ENCODE results near the gene PIR. TPM values are rescaled to one million over a fixed set of nuclear protein-coding genes. Genes with fewer than 3 reads are reported as not detected.

PIR gene
- total RNA-seq, 1 experiment from 2014 or later: 29.7 TPM

GRCh38 chrX:15425024-15425423 lies 68.1 kb downstream of the PIR start:
- Histone ChIP-seq H4K8ac (replicated peaks; ENCODE audit: insufficient read length, low read depth, low read length) (no peak overlapping the region), H2BK20ac (ENCODE audit: low read depth, low read length, poor library complexity, severe bottlenecking) (no peak overlapping the region), H3K4me1 (ENCODE audit: insufficient read depth, low read length) (no peaks in the 10 kb centered on the region), H4K5ac (ENCODE audit: insufficient read length, low read depth, low read length) (no peak overlapping the region), H3K9ac (ENCODE audit: extremely low read depth, insufficient read length, low read length) (no peak overlapping the region), H2AFZ (ENCODE audit: low read length) (no peak overlapping the region), H2BK5ac (ENCODE audit: insufficient read length, low read length) (no peak overlapping the region), H2BK15ac (ENCODE audit: low read depth, low read length) (no peak overlapping the region), H2AK5ac (ENCODE audit: insufficient read length, low read length) (no peak overlapping the region), H2BK12ac (ENCODE audit: insufficient read length, low read depth, low read length) (no peak overlapping the region), H3K4ac (ENCODE audit: low read depth, low read length) (no peak overlapping the region), H3K18ac (ENCODE audit: insufficient read length, low read depth, low read length) (no peak overlapping the region), H4K20me1 (ENCODE audit: control insufficient read depth, insufficient read depth, insufficient read length) (no peaks in the 10 kb centered on the region), H3K23ac (ENCODE audit: insufficient read length, low read depth, low read length) (no peak overlapping the region), H3K27ac (ENCODE audit: insufficient read length, low read depth, low read length) (no peak overlapping the region), H3K14ac (ENCODE audit: insufficient read depth, low read length) (no peak overlapping the region), H3K79me2 (ENCODE audit: insufficient read depth, low read length) (no peaks in the 10 kb centered on the region), H4K91ac (ENCODE audit: insufficient read length, low read depth, low read length) (no peak overlapping the region), H2BK120ac (ENCODE audit: low read depth, low read length, poor library complexity, severe bottlenecking) (no peak overlapping the region), H3K23me2 (ENCODE audit: insufficient read length, low read depth, low read length, poor library complexity, severe bottlenecking) (no peaks in the 10 kb centered on the region), H3K9me3 (ENCODE audit: control insufficient read depth, low read depth, low read length) (no peaks in the 10 kb centered on the region), H3K79me1 (ENCODE audit: insufficient read depth, low read depth, low read length, poor library complexity, severe bottlenecking) (no peaks in the 10 kb centered on the region), H3T11ph (ENCODE audit: low read length) (no peak overlapping the region), H3K4me2 (ENCODE audit: insufficient read depth, insufficient read length, low read length) (no peak overlapping the region), H3K56ac (ENCODE audit: insufficient read length, low read depth, low read length) (no peak overlapping the region), H3K27me3 (ENCODE audit: insufficient read depth, low read length) (no peaks in the 10 kb centered on the region)
- Mint-ChIP-seq H3K27me3 (ENCODE audit: low read depth) (no peaks in the 10 kb centered on the region), H3K4me3 (no peak overlapping the region), H3K4me1 (peaks cover 4% of the 10 kb centered on the region in 2 experiments; a peak in 2 of 4 replicates), H3K36me3 (ENCODE audit: insufficient read depth in 1 of 3, low read depth in 3 of 3) (peaks cover 0 to 11% (median 9%) of the 10 kb centered on the region in 3 experiments; a peak in 5 of 7 replicates), H3K9me3 (no peaks in the 10 kb centered on the region; a peak in 1 of 5 replicates), H3K27ac (no peak overlapping the region)
- no CpG with 5 or more reads among the region's 1 CpG for WGBS (ENCODE audit: extremely low coverage, insufficient read length, low lambda C conversion rate)
- no peak for DNase-seq
- no peak for TF ChIP-seq CTCF (conservative IDR thresholded peaks at IDR 0.05)

Data from H9 (cell line).